LNCAP (cell line): ENCODE data around the gene FAM163A.

Experiments used
- TF ChIP-seq, protein P1 (sequence below): fragments of 450-650 bp; IDR thresholded peaks from 2 replicates; pipeline ENCODE4 v1.5.1; 2017; ENCODE audit warnings: mild to moderate bottlenecking

The FAM163A gene

DNA sequence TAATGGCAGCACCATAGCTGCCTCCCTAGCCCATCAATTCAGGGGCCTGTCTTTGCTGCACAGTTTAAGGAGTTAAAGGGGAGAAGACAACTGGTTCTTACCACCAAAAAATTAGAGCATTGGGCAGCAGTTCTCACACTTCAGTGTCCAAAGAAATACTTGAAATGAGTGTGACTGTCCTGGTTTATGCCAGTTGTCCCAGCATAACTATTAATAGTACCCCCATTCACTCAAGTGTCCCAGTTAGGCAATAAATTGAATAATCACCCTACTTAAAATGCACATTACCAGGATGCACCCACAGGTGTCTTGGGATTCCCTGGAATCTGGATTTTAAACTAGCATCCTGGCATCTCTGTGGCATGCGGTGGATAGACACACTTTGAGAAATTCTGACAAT lies 51.1 kb downstream of the FAM163A start:
- TF ChIP-seq, protein P1, sequence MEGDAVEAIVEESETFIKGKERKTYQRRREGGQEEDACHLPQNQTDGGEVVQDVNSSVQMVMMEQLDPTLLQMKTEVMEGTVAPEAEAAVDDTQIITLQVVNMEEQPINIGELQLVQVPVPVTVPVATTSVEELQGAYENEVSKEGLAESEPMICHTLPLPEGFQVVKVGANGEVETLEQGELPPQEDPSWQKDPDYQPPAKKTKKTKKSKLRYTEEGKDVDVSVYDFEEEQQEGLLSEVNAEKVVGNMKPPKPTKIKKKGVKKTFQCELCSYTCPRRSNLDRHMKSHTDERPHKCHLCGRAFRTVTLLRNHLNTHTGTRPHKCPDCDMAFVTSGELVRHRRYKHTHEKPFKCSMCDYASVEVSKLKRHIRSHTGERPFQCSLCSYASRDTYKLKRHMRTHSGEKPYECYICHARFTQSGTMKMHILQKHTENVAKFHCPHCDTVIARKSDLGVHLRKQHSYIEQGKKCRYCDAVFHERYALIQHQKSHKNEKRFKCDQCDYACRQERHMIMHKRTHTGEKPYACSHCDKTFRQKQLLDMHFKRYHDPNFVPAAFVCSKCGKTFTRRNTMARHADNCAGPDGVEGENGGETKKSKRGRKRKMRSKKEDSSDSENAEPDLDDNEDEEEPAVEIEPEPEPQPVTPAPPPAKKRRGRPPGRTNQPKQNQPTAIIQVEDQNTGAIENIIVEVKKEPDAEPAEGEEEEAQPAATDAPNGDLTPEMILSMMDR = no peak

DNA sequence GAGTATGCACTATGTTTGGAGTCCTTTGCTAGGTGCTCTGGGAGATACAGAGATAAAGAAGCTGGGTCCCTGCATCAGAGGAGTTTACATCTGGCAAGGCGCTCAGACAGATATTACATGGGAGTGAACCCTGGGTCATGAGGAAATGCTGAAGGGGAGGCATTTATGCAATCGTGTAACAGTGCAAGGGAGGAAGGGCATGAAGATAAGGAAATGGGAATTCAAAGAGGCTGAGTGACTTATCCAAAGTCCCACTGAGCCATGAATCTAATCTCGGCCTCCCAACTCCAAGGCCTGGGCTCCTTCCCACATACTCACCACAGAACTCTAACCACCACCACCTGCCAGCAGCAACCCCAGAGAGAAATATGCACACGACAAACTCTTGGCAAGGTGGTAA lies 51.6 kb downstream of the FAM163A start:
- TF ChIP-seq, protein P1 = no peak

DNA sequence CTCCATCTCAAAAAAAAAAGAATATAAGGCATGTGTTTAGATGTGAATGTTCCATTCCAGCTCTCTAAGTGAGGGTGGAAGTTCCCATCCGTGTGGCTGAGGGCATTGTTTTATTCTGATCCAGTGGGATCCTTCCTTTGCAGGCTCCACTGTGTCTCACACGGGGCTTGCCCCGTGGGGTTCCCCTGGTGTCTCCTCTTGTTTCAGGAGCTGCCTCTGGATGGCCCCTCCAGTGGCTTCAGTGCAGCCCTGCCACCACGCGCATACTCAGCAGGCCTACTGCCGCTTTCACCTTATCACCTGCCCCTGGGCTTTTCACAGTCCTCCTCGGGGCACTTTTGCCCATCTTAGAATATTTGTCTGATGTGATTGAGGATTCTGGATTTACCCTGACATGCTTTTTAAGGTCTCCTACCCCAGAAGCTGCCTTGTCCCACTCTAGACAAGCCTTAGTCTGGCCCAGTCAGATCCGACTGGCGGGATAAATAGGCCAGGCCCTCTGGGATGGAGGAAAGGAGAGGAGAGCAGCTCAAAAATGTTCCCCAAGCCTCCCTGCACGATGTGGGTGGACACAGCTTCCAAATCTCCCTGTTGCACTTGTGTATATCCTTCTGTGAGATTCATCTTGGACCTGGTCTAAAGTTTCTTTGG lies 55.2 kb downstream of the FAM163A start:
- TF ChIP-seq, protein P1 = no peak

DNA sequence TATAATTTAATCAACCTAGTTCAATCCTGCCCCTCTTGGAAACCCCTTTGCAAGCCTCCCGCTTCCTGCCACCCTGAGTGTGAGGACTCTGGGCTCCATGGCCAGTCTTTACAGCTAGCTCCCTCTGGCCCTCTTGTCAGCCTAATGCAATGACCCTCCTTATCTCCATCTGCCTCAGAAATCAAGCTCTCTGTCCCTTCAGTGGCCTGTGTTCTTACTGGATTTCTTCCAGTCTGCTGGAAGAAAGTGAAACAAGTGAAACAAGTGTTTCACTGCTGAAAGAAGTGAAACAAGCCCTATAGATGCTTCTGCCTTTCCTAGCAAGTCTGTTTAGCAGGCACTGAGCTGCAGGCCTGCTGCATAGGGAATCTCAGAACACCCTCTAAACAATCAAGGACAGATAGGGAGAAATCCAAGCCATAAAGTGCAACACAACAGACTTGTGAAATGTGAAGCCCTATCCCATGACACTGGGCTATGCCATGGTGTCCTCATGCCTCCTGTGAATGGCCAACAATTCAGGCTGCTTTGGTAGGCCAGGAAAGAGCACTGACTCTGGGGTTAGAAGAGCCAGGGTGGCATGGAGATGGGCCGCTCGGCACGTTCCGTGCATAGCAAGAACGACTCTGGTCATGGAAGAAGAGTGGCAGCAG lies 55.9 kb downstream of the FAM163A start:
- TF ChIP-seq, protein P1 = no peak

DNA sequence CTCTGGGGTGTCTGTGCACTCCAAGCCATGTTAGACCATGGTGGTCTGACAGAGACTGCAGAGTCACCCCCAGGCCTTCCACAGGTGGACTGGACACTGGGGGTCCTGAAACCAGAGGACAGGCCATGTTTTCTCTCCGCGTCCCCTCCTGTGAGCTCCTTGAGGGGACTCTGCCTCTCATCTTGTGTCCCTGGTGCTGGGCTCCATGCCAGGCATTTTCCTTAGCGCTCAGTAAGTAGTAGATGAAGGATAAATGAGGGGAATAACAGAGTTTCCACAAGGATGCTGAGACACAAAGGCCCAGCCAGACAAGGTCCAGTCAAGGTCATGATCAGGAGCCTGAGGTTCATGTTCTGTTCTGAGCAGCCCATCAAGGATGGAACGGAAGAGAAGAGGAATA lies 57.4 kb downstream of the FAM163A start:
- TF ChIP-seq, protein P1 = no peak

DNA sequence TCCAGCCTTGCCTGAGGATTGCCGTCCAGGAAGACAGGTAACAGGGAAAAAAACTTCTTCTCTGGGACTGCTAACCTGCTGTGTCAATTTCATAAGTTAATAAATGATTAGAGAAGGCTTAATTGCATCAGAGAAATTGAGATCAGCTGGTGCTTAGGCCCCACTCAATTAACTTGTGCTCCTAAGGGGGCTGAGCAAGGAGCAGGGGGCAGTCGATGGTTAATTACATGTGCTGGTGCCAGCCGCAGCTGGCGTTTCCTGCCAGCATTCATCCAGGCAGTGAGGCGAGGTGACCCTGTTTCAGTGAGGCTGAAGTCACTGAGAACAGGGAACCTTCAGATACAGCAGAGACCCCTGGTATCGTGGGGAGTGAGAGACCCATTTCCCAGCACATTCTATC lies 60.0 kb downstream of the FAM163A start:
- TF ChIP-seq, protein P1 = no peak

DNA sequence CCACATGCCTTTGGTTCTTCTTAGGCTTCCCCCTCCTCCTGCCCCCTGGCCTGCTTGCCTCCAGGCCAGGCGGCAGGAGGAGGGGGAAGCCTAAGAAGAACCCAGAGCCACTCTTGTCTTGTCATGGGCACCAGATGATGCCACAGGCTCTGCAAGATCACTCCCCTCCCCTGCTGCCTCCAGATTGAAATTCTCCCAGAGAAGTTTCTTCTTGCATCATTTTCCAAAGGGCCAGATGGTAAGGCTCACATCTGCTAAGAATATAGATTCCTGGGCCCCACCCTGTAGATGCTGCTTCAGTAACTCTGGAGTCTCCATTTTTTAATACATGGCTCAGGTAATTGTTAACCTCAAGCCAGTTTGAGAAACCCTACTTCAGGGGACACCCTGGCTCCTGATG lies 60.8 kb downstream of the FAM163A start:
- TF ChIP-seq, protein P1 = no peak
